Peyer's patch (tissue), 4 donors: ENCODE measurements around the gene ETFA. TPM values are rescaled to one million over a fixed set of nuclear protein-coding genes. Genes with fewer than 3 reads are reported as not detected.
A peak's percentile ranks its signal among the peaks of the same experiment; 100 is the strongest.

Source experiments
- DNase-seq, 3 donors: peaks; one replicate each; pipeline ENCODE4 v3.0.0-alpha.2; 2017 to 2019
- H3K27ac ChIP-seq, 4 donors: fragments of 200-600 bp; sonication (generic); one replicate each; pipeline ENCODE4 v1.5.1; 2016 to 2019
- H3K27me3 ChIP-seq, 2 donors: fragments of 200-600 bp; sonication (generic); one replicate each; pipeline ENCODE4 v1.5.1; 2019
- H3K36me3 ChIP-seq, 3 donors: fragments of 200-600 bp; sonication (generic); one replicate each; pipeline ENCODE4 v1.5.1; 2016 to 2019
- H3K4me1 ChIP-seq, 4 donors: fragments of 200-600 bp; sonication (generic); one replicate each; pipeline ENCODE4 v1.5.1; 2016 to 2019
- H3K4me3 ChIP-seq, 4 donors: fragments of 200-600 bp; sonication (generic); 1 replicate in 3 of 4; 2 replicates in 1 of 4; pipeline ENCODE4 v1.5.1; 2016 to 2019; ENCODE audit warnings: mild to moderate bottlenecking in 1 of 4
- H3K9me3 ChIP-seq, 4 donors: fragments of 200-600 bp; sonication (generic); one replicate each; pipeline ENCODE4 v1.5.1; 2016 to 2019; ENCODE audit warnings: mild to moderate bottlenecking in 1 of 4
- CTCF ChIP-seq, 6 experiments: fragments of 450-650 bp in 4 of 6; fragments of 200-600 bp in 2 of 6; sonication (generic) in 1 of 6; IDR thresholded peaks; one replicate each; pipeline ENCODE4 v1.5.1; 2017 to 2019; ENCODE audit warnings: antibody characterized with exemption in 6 of 6, mild to moderate bottlenecking in 3 of 6, moderate library complexity in 1 of 6
- POLR2A ChIP-seq, 2 donors: fragments of 450-650 bp; IDR thresholded peaks; one replicate each; pipeline ENCODE4 v1.5.1; 2017; ENCODE audit warnings: antibody characterized with exemption in 2 of 2, mild to moderate bottlenecking in 2 of 2, moderate library complexity in 2 of 2
- total RNA-seq, 4 donors: library from RNA; depleted of rRNA; stranded (reverse); fragments of >200 nt; gene quantifications; one replicate each; pipeline ENCODE4 v1.1.0, GENCODE V29; 2016

The ETFA gene
- 100 to 1,000 TPM; 110 to 175 (median 163) TPM for total RNA-seq

- Histone ChIP-seq H3K4me3 (peak within 1 kb of the TSS; percentile 62 to 74 (median 66)), H3K36me3 (no peaks in the 10 kb centered on the region), H3K4me1 (peaks cover 0 to 7% (median 0%) of the 10 kb centered on the region in 4 donors), H3K27me3 (no peaks in the 10 kb centered on the region), H3K9me3 (no peaks in the 10 kb centered on the region), H3K27ac (peak within 1 kb of the TSS; percentile 79 to 84 (median 82))
- peak; percentile 96 to 100 (median 98) for DNase-seq
- TF ChIP-seq CTCF (IDR thresholded peaks at IDR 0.05) (peak in 1 of 6 experiments; percentile 15), POLR2A (IDR thresholded peaks at IDR 0.05) (peak; percentile 96)
Measured at GRCh38 chr15:76311100-76311953, at the start of gene ETFA. Gene ETFA (minus strand): TSS chr15:76311469. CDS start chr15:76311388, 81 bp downstream.

DNA sequence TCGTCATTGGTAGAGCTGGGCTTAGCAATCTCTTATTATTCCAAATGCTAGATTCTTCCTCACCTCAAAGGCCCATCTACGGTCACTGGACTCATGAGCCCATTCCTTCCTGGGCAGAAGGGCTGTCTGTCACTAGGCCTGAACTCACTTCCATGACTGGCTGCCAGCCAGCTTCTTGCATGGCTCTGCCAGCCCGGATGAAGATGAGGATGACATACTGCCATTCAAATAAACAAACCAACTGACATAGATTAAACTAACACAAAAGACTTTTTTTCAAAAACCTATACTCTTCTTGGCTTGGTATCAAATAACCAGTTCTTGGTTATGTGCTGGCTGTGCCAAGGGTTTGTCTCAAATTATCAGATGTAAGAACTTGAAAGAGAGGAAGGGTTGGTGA, 49.1 kb upstream of the ETFA start:
- TF ChIP-seq CTCF (IDR thresholded peaks at IDR 0.05), result no peak
- TF ChIP-seq POLR2A (IDR thresholded peaks at IDR 0.05), result no peak
- DNase-seq, result no peak
- Histone ChIP-seq H3K27ac (no peak overlapping the region), H3K9me3 (no peaks in the 10 kb centered on the region), H3K4me3 (no peak overlapping the region), H3K27me3 (no peaks in the 10 kb centered on the region), H3K4me1 (no peaks in the 10 kb centered on the region), H3K36me3 (no peaks in the 10 kb centered on the region)

GRCh38 chr15:76359152-76359551, 47.9 kb upstream of the ETFA start:
- no peaks in the 10 kb centered on the region for H3K4me1 ChIP-seq
- no peak overlapping the region for H3K4me3 ChIP-seq
- no peak for TF ChIP-seq CTCF (IDR thresholded peaks at IDR 0.05)
- TF ChIP-seq POLR2A (IDR thresholded peaks at IDR 0.05), result no peak
- no peaks in the 10 kb centered on the region for H3K9me3 ChIP-seq
- no peak for DNase-seq
- no peaks in the 10 kb centered on the region for H3K36me3 ChIP-seq
- no peak overlapping the region for H3K27ac ChIP-seq
- H3K27me3 ChIP-seq, result no peaks in the 10 kb centered on the region

GRCh38 chr15:76358453-76358852, 47.2 kb upstream of the ETFA start:
- no peak for TF ChIP-seq CTCF (IDR thresholded peaks at IDR 0.05)
- TF ChIP-seq POLR2A (IDR thresholded peaks at IDR 0.05), result no peak
- no peak for DNase-seq

DNA sequence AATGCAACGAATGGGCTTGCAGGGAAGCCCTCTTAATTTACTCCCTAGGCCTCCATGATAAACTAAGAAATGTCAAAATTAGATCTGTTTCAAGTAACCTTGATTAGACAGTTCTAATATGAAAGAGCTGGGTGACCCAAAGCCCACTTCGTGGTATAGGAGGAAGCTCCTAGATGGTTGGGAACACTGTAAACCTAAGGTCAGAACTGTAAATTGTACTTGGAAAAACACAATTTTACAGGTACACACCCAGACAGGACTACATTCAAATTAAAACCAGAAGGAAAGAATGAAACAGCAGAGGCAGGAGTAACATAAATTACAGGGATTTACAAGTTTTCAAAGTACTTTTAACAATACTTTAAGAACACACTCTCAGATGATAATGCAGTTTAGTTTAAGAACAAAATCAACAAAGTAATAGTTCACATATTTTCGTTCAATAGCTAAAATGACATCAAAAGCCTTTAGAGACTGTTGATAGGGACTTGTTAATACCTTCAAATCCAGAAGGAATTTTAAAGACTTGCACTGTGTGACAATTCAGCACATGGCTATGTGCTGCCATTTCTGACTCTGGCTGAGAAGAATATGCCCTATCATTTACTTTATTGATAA, 43.7 kb upstream of the ETFA start:
- Histone ChIP-seq H3K36me3 (no peaks in the 10 kb centered on the region), H3K27me3 (no peaks in the 10 kb centered on the region), H3K27ac (no peak overlapping the region), H3K4me1 (no peaks in the 10 kb centered on the region), H3K9me3 (no peaks in the 10 kb centered on the region), H3K4me3 (no peak overlapping the region)
- TF ChIP-seq POLR2A (IDR thresholded peaks at IDR 0.05) (no peak), CTCF (IDR thresholded peaks at IDR 0.05) (no peak)
- no peak for DNase-seq

More at GRCh38 chr15:76358453-76358852, 47.2 kb upstream of the ETFA start:
- H3K4me3 ChIP-seq, result no peak overlapping the region
- no peaks in the 10 kb centered on the region for H3K36me3 ChIP-seq
- H3K27ac ChIP-seq, result no peak overlapping the region
- no peaks in the 10 kb centered on the region for H3K9me3 ChIP-seq
- H3K4me1 ChIP-seq, result no peaks in the 10 kb centered on the region
- H3K27me3 ChIP-seq, result no peaks in the 10 kb centered on the region
